HG03025 (cell line): ENCODE results near the gene ATF6B.
"Not testable (repeated sequence)": the region's sequence is repeated elsewhere in the genome, so short reads cannot be mapped to it uniquely, and the experiment has no call there.

Experiments
- ATAC-seq: cut with Tn5 transposase; IDR thresholded peaks from one replicate; pipeline ENCODE4 v1.9.1; 2021; ENCODE audit warnings: mild to moderate bottlenecking, moderate library complexity; ENCODE audit not compliant: unreplicated experiment, low FRiP score

The ATF6B gene

GRCh38 chr6:32084780-32085179 is 43.3 kb downstream of the ATF6B start:
- ATAC-seq, result no peak

- ATAC-seq, result no peak
Measured at GRCh38 chr6:32083812-32084768, 44.0 kb downstream of the ATF6B start.

- ATAC-seq, result no peak
Measured at GRCh38 chr6:32082935-32083334, 45.1 kb downstream of the ATF6B start.

GRCh38 chr6:32082478-32082877 is 45.6 kb downstream of the ATF6B start:
- ATAC-seq, result no peak

- ATAC-seq, result no peak
Measured at GRCh38 chr6:32081168-32081990, 46.7 kb downstream of the ATF6B start.

- no peak for ATAC-seq
Measured at GRCh38 chr6:32079566-32080290, 48.3 kb downstream of the ATF6B start.

GRCh38 chr6:32076321-32076809 is 51.7 kb downstream of the ATF6B start:
- ATAC-seq, result no peak

GRCh38 chr6:32075781-32076180 is 52.3 kb downstream of the ATF6B start:
- ATAC-seq, result no peak

- ATAC-seq, result no peak
Measured at GRCh38 chr6:32074996-32075532, 53.0 kb downstream of the ATF6B start.

GRCh38 chr6:32073613-32074012 is 54.4 kb downstream of the ATF6B start:
- no peak for ATAC-seq

GRCh38 chr6:32073101-32073500 is 54.9 kb downstream of the ATF6B start:
- ATAC-seq, result no peak

- ATAC-seq, result no peak
Measured at GRCh38 chr6:32070814-32071543, 57.1 kb downstream of the ATF6B start.

GRCh38 chr6:32069878-32070515 is 58.0 kb downstream of the ATF6B start:
- no peak for ATAC-seq

GRCh38 chr6:32069460-32069859 is 58.6 kb downstream of the ATF6B start:
- ATAC-seq, result no peak

GRCh38 chr6:32068867-32069266 is 59.2 kb downstream of the ATF6B start:
- no peak for ATAC-seq

- not testable (repeated sequence) for ATAC-seq
Measured at GRCh38 chr6:32068315-32068714, 59.7 kb downstream of the ATF6B start.

- ATAC-seq, result not testable (repeated sequence)
Measured at GRCh38 chr6:32067521-32067920, 60.5 kb downstream of the ATF6B start.
